HG03558 (cell line): ENCODE data around the gene C15orf61.

ENCODE experiments used
- ATAC-seq: cut with Tn5 transposase; IDR thresholded peaks from one replicate; pipeline ENCODE4 v1.9.1; 2021; ENCODE audit warnings: moderate number of reproducible peaks; ENCODE audit not compliant: unreplicated experiment; ENCODE audit errors: extremely low read depth

Gene C15orf61

GRCh38 chr15:67579164-67579563, 58.2 kb downstream of the C15orf61 start:
- ATAC-seq, result no peak
